ENCODE measurements around the gene ELOVL4. TPM values are rescaled to one million over a fixed set of nuclear protein-coding genes. Genes with fewer than 3 reads are reported as not detected.

The ELOVL4 gene
- total and polyA plus RNA-seq, 7 donors = 0.01 to 0.24 (median 0.10) TPM

- no peaks in the 10 kb centered on the region for H3K36me3 ChIP-seq (ENCODE audit: insufficient read depth in 1 of 2, low read depth in 1 of 2)
- WGBS, 3 donors = 53 to 70% (median 57%) methylated on average over 3 of the region's 3 CpGs
- DNase-seq (no peak), ATAC-seq (peak in 3 of 4 donors; percentile 27 to 65 (median 60))
- H3K9me3 ChIP-seq = no peaks in the 10 kb centered on the region
- H3K4me1 ChIP-seq = peaks cover 7% of the 10 kb centered on the region
- no peaks in the 10 kb centered on the region for H3K27me3 ChIP-seq (ENCODE audit: insufficient read depth in 3 of 3, low read length in 2 of 3)
- intact Hi-C loops (cut with DNase I) = no loop called here
- no peak overlapping the region for H3K4me3 ChIP-seq
- no peak for TF ChIP-seq CTCF (IDR thresholded peaks at IDR 0.05)
- no peak overlapping the region for H3K27ac ChIP-seq
Measured at GRCh38 chr6:79909517-79909916, 37.8 kb downstream of the ELOVL4 start.

- 70 to 78% (median 75%) methylated on average over 2 of the region's 2 CpGs for WGBS, 3 donors
- no peaks in the 10 kb centered on the region for H3K36me3 ChIP-seq (ENCODE audit: insufficient read depth in 1 of 2, low read depth in 1 of 2)
- H3K9me3 ChIP-seq = no peaks in the 10 kb centered on the region
- H3K4me1 ChIP-seq = no peaks in the 10 kb centered on the region
- no peak for TF ChIP-seq CTCF (IDR thresholded peaks at IDR 0.05)
- intact Hi-C loops (cut with DNase I) = no loop called here
- DNase-seq = no peak
- no peak overlapping the region for H3K27ac ChIP-seq
- no peak for ATAC-seq
- H3K4me3 ChIP-seq = no peak overlapping the region
- no peaks in the 10 kb centered on the region for H3K27me3 ChIP-seq (ENCODE audit: insufficient read depth in 3 of 3, low read length in 2 of 3)
Measured at GRCh38 chr6:79902046-79902445, 45.3 kb downstream of the ELOVL4 start.

- Histone ChIP-seq H3K4me3 (no peak overlapping the region), H3K27ac (no peak overlapping the region), H3K9me3 (no peaks in the 10 kb centered on the region), H3K27me3 (ENCODE audit: insufficient read depth in 3 of 3, low read length in 2 of 3) (no peaks in the 10 kb centered on the region), H3K4me1 (no peaks in the 10 kb centered on the region), H3K36me3 (ENCODE audit: insufficient read depth in 1 of 2, low read depth in 1 of 2) (no peaks in the 10 kb centered on the region)
- DNase-seq (no peak), ATAC-seq (no peak)
- intact Hi-C loops (cut with DNase I) = no loop called here
- TF ChIP-seq CTCF (IDR thresholded peaks at IDR 0.05) = no peak
- WGBS, 3 donors = 78 to 94% (median 86%) methylated on average over 1 of the region's 1 CpG
Measured at GRCh38 chr6:79898076-79898475, 49.3 kb downstream of the ELOVL4 start.

- no peak for TF ChIP-seq CTCF (IDR thresholded peaks at IDR 0.05)
- H3K27me3 ChIP-seq (ENCODE audit: insufficient read depth in 3 of 3, low read length in 2 of 3) = no peaks in the 10 kb centered on the region
- H3K4me3 ChIP-seq = no peak overlapping the region
- no peaks in the 10 kb centered on the region for H3K36me3 ChIP-seq (ENCODE audit: insufficient read depth in 1 of 2, low read depth in 1 of 2)
- WGBS, 3 donors = 74 to 80% (median 79%) methylated on average over 5 of the region's 5 CpGs
- no peaks in the 10 kb centered on the region for H3K4me1 ChIP-seq
- no peak for DNase-seq
- intact Hi-C loops (cut with DNase I) = no loop called here
- no peak overlapping the region for H3K27ac ChIP-seq
- ATAC-seq = no peak
- no peaks in the 10 kb centered on the region for H3K9me3 ChIP-seq
Measured at GRCh38 chr6:79896075-79896449, 51.3 kb downstream of the ELOVL4 start.

GRCh38 chr6:79895382-79896074 lies 51.8 kb downstream of the ELOVL4 start:
- DNase-seq (no peak), ATAC-seq (no peak)
- intact Hi-C loops (cut with DNase I) = no loop called here
- H3K4me3 ChIP-seq = no peak overlapping the region
- no peak overlapping the region for H3K27ac ChIP-seq
- H3K27me3 ChIP-seq (ENCODE audit: insufficient read depth in 3 of 3, low read length in 2 of 3) = no peaks in the 10 kb centered on the region
- TF ChIP-seq CTCF (IDR thresholded peaks at IDR 0.05) = no peak
- H3K4me1 ChIP-seq = no peaks in the 10 kb centered on the region
- H3K36me3 ChIP-seq (ENCODE audit: insufficient read depth in 1 of 2, low read depth in 1 of 2) = no peaks in the 10 kb centered on the region
- H3K9me3 ChIP-seq = no peaks in the 10 kb centered on the region
